GM12878 (cell line): Measurements from ENCODE around the gene DMWD.

Source experiments
- BHLHE40 ChIP-seq, 2 experiments: fragments of 450-650 bp in 1 of 2; IDR thresholded peaks; 2 replicates each; pipeline ENCODE4 v1.6.1; 2011 to 2017; ENCODE audit warnings: low read depth in 2 of 2, borderline replicate concordance in 1 of 2, improper control_type of control experiment in 1 of 2, low read length in 1 of 2, mild to moderate bottlenecking in 1 of 2
- CEBPB ChIP-seq, 2 experiments: fragments of 150-350 bp in 1 of 2; IDR thresholded peaks; 2 replicates each; pipeline ENCODE4 v1.6.1; 2012 to 2014; ENCODE audit warnings: low read depth in 2 of 2, low read length in 2 of 2, borderline replicate concordance in 1 of 2, inconsistent platforms in 1 of 2
- CREM ChIP-seq: IDR thresholded peaks from 2 replicates; pipeline ENCODE4 v1.6.1; 2014; ENCODE audit warnings: antibody characterized with exemption, low read depth
- CTCF ChIP-seq, 3 experiments: IDR thresholded peaks in 2 of 3; conservative IDR thresholded peaks in 1 of 3; 2 replicates each; pipeline ENCODE4 v1.5.1; 2011; ENCODE audit warnings: low read depth in 3 of 3, low read length in 3 of 3, mild to moderate bottlenecking in 3 of 3, control low read depth in 2 of 3, moderate library complexity in 2 of 3, inconsistent platforms in 1 of 3, mixed read lengths in 1 of 3; ENCODE audit not compliant: control insufficient read depth in 2 of 3, insufficient read depth in 1 of 3; ENCODE audit errors: extremely low read depth in 1 of 3
- EP300 ChIP-seq, 2 experiments: fragments of 150-350 bp in 1 of 2; IDR thresholded peaks; 2 replicates each; pipeline ENCODE4 v1.6.1; 2011 to 2012; ENCODE audit warnings: low read depth in 2 of 2, low read length in 2 of 2, borderline replicate concordance in 1 of 2, improper control_type of control experiment in 1 of 2, inconsistent platforms in 1 of 2; ENCODE audit not compliant: control insufficient read depth in 1 of 2
- MYC ChIP-seq: IDR thresholded peaks from 2 replicates; pipeline ENCODE4 v1.6.1; 2011; ENCODE audit warnings: mild to moderate bottlenecking, low read length, moderate library complexity, inconsistent platforms; ENCODE audit not compliant: insufficient read depth, insufficient replicate concordance, insufficient read length, severe bottlenecking
- PBX3 ChIP-seq: IDR thresholded peaks from 2 replicates; pipeline ENCODE4 v1.6.1; 2011; ENCODE audit warnings: mild to moderate bottlenecking, low read depth, low read length, moderate library complexity; ENCODE audit not compliant: insufficient replicate concordance
- POLR2A ChIP-seq: IDR thresholded peaks from 2 replicates; pipeline ENCODE4 v1.6.1; 2011; ENCODE audit warnings: low read depth, mild to moderate bottlenecking, low read length
- POLR2AphosphoS5 ChIP-seq: IDR thresholded peaks from 2 replicates; pipeline ENCODE4 v1.6.1; 2011; ENCODE audit warnings: mild to moderate bottlenecking, low read length, inconsistent platforms
- RFX5 ChIP-seq: IDR thresholded peaks from 2 replicates; pipeline ENCODE4 v1.6.1; 2011; ENCODE audit warnings: low read depth, low read length, improper control_type of control experiment
- SPI1 ChIP-seq: IDR thresholded peaks from 2 replicates; pipeline ENCODE4 v1.6.1; 2011; ENCODE audit warnings: low read depth, mild to moderate bottlenecking, low read length, moderate library complexity, borderline replicate concordance; ENCODE audit not compliant: insufficient read depth
- TF ChIP-seq, protein P1 (sequence below): IDR thresholded peaks from 2 replicates; pipeline ENCODE4 v1.6.1; 2011; ENCODE audit warnings: borderline replicate concordance, low read depth, mild to moderate bottlenecking, moderate library complexity, mixed read lengths, low read length; ENCODE audit not compliant: insufficient read depth; ENCODE audit errors: extremely low read length

DNA sequence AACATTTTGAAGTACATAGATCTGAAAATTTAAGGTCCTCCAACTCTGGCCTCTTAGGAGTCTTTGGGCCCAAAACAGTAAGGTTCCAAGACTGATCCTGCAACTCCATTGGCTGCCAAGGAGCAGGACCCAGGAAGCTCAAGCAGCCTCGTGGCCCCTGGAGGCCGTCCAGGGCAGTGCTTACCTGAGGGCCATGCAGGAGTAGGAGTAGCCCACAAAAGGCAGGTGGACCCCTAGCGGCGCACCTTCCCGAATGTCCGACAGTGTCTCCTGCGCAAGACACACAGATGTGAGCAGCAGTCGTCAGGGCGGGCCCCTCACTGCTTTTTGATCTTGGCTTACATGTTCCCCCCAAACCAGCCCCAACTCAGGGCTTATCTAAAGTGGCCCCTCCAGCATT, 17.9 kb downstream of the DMWD start:
- TF ChIP-seq CTCF (IDR thresholded peaks at IDR 0.05 in 2 of 3, conservative IDR thresholded peaks at IDR 0.05 in 1 of 3; ENCODE audit: control insufficient read depth in 2 of 3, extremely low read depth in 1 of 3, insufficient read depth in 1 of 3, low read depth in 3 of 3, low read length in 3 of 3), result no peak
- no peak for TF ChIP-seq POLR2AphosphoS5
- TF ChIP-seq, protein P1, sequence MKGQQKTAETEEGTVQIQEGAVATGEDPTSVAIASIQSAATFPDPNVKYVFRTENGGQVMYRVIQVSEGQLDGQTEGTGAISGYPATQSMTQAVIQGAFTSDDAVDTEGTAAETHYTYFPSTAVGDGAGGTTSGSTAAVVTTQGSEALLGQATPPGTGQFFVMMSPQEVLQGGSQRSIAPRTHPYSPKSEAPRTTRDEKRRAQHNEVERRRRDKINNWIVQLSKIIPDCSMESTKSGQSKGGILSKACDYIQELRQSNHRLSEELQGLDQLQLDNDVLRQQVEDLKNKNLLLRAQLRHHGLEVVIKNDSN, result no peak
- TF ChIP-seq PBX3, result no peak
- no peak for TF ChIP-seq CREM
- no peak for TF ChIP-seq MYC
- no peak for TF ChIP-seq SPI1
- TF ChIP-seq POLR2A, result peak; percentile 45
- TF ChIP-seq BHLHE40 (IDR thresholded peaks at IDR 0.05; ENCODE audit: borderline replicate concordance in 1 of 2, low read depth in 2 of 2, low read length in 1 of 2), result no peak
- no peak for TF ChIP-seq CEBPB (IDR thresholded peaks at IDR 0.05; ENCODE audit: borderline replicate concordance in 1 of 2, low read depth in 2 of 2, low read length in 2 of 2)
- no peak for TF ChIP-seq EP300 (IDR thresholded peaks at IDR 0.05; ENCODE audit: borderline replicate concordance in 1 of 2, control insufficient read depth in 1 of 2, low read depth in 2 of 2, low read length in 2 of 2)
- TF ChIP-seq RFX5, result no peak
